HCT116 (cell line): ENCODE data around the gene CAPN5.

Experiments used
- CEBPB ChIP-seq: IDR thresholded peaks from 2 replicates; pipeline ENCODE4 v1.6.1; 2012; ENCODE audit warnings: low read depth
- CTCF ChIP-seq, 3 experiments: fragments of 200-600 bp in 1 of 3; sonication (generic) in 1 of 3; IDR thresholded peaks in 2 of 3; conservative IDR thresholded peaks in 1 of 3; 2 replicates each; pipeline ENCODE4 v1.5.1; 2012 to 2017; ENCODE audit warnings: low read depth in 2 of 3, low read length in 2 of 3, antibody characterized with exemption in 1 of 3, borderline replicate concordance in 1 of 3, control low read depth in 1 of 3, mild to moderate bottlenecking in 1 of 3, mixed read lengths in 1 of 3, mixed run types in 1 of 3, moderate library complexity in 1 of 3; ENCODE audit not compliant: insufficient read depth in 1 of 3
- POLR2A ChIP-seq: IDR thresholded peaks from 2 replicates; pipeline ENCODE4 v1.7.0; 2011; ENCODE audit warnings: borderline replicate concordance; ENCODE audit not compliant: insufficient read depth, insufficient read length; ENCODE audit errors: extremely low read depth
- POLR2AphosphoS5 ChIP-seq: IDR thresholded peaks from 2 replicates; pipeline ENCODE4 v1.6.1; 2011; ENCODE audit warnings: mild to moderate bottlenecking, low read depth, low read length, moderate library complexity
- REST ChIP-seq: IDR thresholded peaks from 2 replicates; pipeline ENCODE4 v1.6.1; 2012; ENCODE audit warnings: low read depth
- SP1 ChIP-seq: IDR thresholded peaks from 2 replicates; pipeline ENCODE4 v1.6.1; 2012; ENCODE audit warnings: low read depth
- ZFX ChIP-seq: fragments of 450-650 bp; IDR thresholded peaks from 2 replicates; pipeline ENCODE4 v1.6.1; 2017

GRCh38 chr11:77123591-77123990 lies 56.8 kb downstream of the CAPN5 start:
- TF ChIP-seq CTCF (IDR thresholded peaks at IDR 0.05 in 2 of 3, conservative IDR thresholded peaks at IDR 0.05 in 1 of 3; ENCODE audit: borderline replicate concordance in 1 of 3, insufficient read depth in 1 of 3, low read depth in 2 of 3, low read length in 2 of 3) (no peak), POLR2AphosphoS5 (no peak), POLR2A (no peak), ZFX (no peak), REST (no peak), SP1 (no peak), CEBPB (no peak)
